Keratinocyte (primary cell): ENCODE results near the gene FBXW2.

Experiments
- CTCF ChIP-seq, 3 experiments: IDR thresholded peaks in 1 of 3; conservative IDR thresholded peaks in 1 of 3; optimal IDR thresholded peaks in 1 of 3; 2 replicates in 2 of 3; 3 replicates in 1 of 3; pipeline versions ENCODE3 to v1.5.1; 2011; ENCODE audit warnings: low read length in 3 of 3, mild to moderate bottlenecking in 3 of 3, moderate library complexity in 2 of 3, control low read depth in 1 of 3, inconsistent platforms in 1 of 3; ENCODE audit not compliant: insufficient read depth in 2 of 3; ENCODE audit errors: extremely low read depth in 1 of 3
- EZH2 ChIP-seq: IDR thresholded peaks from one replicate; pipeline ENCODE4 v1.6.1; 2012; ENCODE audit warnings: inconsistent platforms, mild to moderate bottlenecking, low read length, moderate library complexity

GRCh38 chr9:120733190-120733589, 60.0 kb downstream of the FBXW2 start:
- TF ChIP-seq CTCF (optimal IDR thresholded peaks at IDR 0.05 in 1 of 3, IDR thresholded peaks at IDR 0.05 in 1 of 3, conservative IDR thresholded peaks at IDR 0.05 in 1 of 3; ENCODE audit: extremely low read depth in 1 of 3, insufficient read depth in 2 of 3, low read length in 3 of 3): no peak
- no peak for TF ChIP-seq EZH2
